GM18511 (cell line): Measurements from ENCODE around the gene FBP1.
"Not testable (repeated sequence)": the region's sequence is repeated elsewhere in the genome, so short reads cannot be mapped to it uniquely, and the experiment has no call there.

Experiments
- ATAC-seq: cut with Tn5 transposase; IDR thresholded peaks from one replicate; pipeline ENCODE4 v1.9.1; 2021; ENCODE audit warnings: mild to moderate bottlenecking, moderate library complexity; ENCODE audit not compliant: unreplicated experiment

FBP1 gene

GRCh38 chr9:94584555-94584954 is 54.8 kb downstream of the FBP1 start:
- no peak for ATAC-seq

DNA sequence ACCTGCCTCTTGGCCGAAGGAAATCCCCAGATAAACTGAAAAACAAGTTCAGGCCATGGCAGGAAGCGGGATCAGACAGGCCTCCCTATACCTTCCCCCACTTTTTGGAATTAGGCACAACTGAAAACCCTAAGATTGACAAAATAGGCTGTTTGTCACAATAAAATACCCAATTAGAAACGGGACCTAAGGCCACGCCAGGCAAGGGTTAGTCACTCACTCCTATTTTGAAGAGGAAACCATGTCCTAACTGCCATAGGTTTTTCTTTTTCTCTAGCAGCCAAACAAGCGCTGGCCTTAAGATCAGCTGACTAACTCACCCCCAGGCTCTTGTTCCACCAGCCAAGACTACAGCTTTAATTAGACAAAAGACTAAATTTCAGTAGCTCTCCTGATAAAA is 57.6 kb downstream of the FBP1 start:
- ATAC-seq, result no peak

- ATAC-seq, result no peak
These were observed 61.7 kb downstream of the FBP1 start for GRCh38 chr9:94577571-94577970.

- no peak for ATAC-seq
These were observed 62.3 kb downstream of the FBP1 start for GRCh38 chr9:94577036-94577435.

GRCh38 chr9:94576131-94576530 is 63.2 kb downstream of the FBP1 start:
- no peak for ATAC-seq

GRCh38 chr9:94568972-94569712 is 70.2 kb downstream of the FBP1 start:
- ATAC-seq, result no peak

DNA sequence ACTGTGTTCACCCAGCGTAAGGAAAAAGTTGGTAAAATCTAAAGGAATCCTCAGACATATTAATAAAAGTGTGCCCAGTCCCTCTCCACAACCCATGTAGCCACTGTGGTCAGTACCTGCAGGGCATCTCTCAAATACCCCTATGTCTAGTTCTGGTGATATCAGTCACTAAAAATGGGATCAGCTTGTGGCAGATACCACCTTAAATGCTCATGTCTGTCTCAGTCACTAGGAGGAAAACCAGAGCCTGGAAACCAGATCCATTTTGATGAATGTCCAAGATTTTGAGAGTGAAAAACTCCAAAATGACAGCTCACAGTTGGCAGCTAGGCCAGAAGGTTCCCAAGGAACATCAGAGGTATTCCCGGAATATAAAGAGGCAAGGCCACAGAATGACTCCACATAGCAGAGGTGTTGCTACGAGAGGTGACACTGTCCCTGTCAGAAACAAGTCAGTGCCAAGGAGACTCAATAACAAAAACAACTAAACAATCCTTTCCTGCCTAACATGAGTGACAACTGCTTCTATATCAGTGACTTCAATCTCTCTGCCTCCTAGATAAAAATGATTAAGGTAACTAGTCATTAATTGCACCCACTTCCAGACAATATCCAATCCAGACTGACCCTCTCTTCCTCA is 70.9 kb downstream of the FBP1 start:
- ATAC-seq, result no peak

DNA sequence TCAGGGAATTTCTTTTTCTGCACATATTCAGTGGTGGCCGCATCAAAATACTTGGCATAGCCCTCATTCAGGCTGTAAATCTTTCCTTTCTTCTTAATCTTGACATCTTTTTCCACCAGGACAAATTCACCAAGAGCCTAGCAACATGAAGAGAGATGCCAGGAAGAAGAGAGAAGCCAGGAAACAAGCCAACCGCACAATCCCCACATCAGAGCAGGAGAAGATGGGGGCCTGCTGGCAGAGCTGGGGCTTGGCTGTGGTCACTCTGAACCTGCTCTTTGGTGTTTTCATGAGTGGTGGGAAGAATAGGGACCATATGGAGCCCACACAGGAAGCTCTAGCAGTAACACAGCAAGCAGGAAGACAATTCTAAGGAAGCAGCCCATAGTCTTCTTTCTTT is 72.0 kb downstream of the FBP1 start:
- no peak for ATAC-seq

DNA sequence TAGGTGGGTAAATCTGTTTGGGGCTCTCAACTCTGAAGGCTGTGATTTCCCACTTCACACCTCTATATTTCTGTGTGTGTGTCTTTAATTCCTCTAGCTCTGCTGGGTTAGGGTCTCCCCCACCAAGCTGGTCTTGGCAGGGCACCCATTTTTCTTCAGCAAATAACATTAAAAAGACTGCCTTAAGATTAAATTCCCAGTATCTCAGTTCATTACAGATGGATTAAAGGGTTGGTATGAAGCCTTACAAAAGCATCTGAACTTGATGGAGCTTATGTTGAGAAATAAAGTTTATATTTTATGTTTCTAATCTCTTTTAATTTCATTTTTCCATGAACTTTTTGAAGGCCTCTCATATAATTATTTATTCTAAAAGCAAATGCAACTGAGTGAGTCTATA is 72.8 kb downstream of the FBP1 start:
- ATAC-seq, result no peak

GRCh38 chr9:94564279-94564678 is 75.0 kb downstream of the FBP1 start:
- not testable (repeated sequence) for ATAC-seq

DNA sequence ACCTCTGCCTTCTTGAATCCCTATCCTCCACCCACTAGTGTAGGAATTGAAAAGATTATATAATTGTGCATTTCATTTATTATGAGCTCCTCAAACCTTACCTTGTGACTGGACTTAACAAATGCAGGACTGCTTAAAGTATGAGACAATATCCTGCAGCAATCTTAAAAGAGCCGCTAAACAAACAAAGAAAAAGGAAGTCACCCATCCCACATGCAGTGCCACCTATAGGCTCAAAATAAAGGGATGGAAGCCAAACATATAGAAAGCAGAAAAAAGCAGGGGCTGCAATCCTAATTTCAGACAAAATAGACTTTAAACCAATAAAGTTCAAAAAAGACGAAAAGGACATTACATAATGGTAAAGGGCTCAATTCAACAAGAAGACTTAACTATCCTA is 75.8 kb downstream of the FBP1 start:
- ATAC-seq, result no peak

DNA sequence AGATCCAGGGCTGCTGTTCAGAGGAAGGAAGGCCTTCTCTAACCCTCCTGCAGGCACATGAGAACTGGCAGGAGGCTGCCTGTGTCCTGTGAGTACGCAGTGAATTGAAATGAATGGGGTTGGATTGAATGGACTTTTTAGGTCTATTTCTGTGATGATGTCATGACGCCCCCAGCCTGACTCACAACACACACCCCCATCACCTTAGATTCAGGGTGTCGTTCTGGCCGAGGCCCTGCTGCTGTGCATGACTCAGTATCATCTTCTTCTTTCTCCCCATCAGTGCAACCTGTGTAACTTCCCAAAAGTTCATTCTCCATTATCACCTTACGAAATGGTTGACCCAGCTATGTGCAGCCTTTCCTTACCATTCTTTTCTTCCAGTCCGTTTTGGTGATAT is 79.1 kb downstream of the FBP1 start:
- no peak for ATAC-seq

- ATAC-seq, result no peak
These were observed 81.9 kb downstream of the FBP1 start for GRCh38 chr9:94557376-94557775.

DNA sequence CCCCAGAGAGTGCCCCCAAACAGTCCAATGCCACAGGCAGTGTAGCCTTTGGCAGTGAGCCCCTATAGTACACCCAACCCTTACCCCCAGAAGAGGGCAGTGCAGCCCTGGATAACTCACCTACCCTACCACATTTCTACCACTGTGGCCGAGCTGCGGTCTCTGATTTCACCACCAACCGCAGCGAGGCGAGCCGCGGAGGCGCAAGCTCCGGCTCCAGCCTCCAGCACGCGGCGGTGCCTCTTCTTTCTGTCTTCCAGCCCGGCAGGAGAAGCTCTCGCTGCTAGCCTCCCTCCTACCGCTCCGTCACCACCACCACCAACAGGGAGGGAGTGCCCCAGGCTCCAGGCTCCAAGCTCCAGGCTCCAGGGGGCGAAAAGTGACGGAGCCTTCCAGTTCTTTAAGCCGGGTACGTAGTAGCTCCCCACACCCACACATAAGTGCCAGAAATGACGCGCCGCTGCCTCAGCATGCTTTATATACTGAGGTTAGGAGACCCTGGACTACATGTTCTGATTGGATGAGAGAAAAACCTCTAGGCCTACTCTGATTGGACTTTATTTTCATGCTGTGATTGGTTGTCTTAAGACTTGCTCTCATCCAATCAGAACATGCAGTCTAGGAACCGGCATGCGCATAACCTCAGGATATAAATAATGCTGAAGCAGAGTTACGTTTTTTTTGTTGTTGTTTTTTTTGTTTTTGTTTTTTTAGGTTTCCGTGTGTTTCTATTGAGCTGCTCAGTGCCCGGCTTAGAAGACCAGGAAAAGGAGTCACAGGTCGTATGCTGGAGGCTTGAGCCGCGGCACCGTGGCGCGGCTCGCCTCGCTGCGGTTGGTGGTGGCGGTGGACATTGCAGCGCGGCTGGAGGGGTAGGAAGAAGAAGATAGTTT is 84.6 kb downstream of the FBP1 start, which contains the start of gene PCAT7:
TSS of gene PCAT7 (plus strand) at position 645 of the 893 bp plus-strand sequence.
- ATAC-seq, result no peak

- no peak for ATAC-seq
These were observed 85.3 kb downstream of the FBP1 start for GRCh38 chr9:94554078-94554438.
